Activated T-helper 2 cell treated with anti-CD3 and anti-CD28 coated beads, Interferon-gamma antibody, Interleukin-2, Interleukin-4, amounts not matched to agents 10 μg/mL and 5 μg/mL and 100 μg/mL, durations not matched to agents 14 hours and 24 hours and 36 hours (primary cell): ENCODE measurements around the gene SLC38A11. TPM values are rescaled to one million over a fixed set of nuclear protein-coding genes. Genes with fewer than 3 reads are reported as not detected.
"Not testable (repeated sequence)": the region's sequence is repeated elsewhere in the genome, so short reads cannot be mapped to it uniquely, and the experiment has no call there.

ENCODE experiments used
- DNase-seq: peaks from one replicate; pipeline ENCODE4 v3.0.0; 2021; ENCODE audit warnings: low spot score
- H3K27ac Mint-ChIP-seq: one replicate; pipeline ENCODE4 v1.8.0; 2021; ENCODE audit warnings: mixed read lengths
- H3K27me3 Mint-ChIP-seq: one replicate; pipeline ENCODE4 v1.8.0; 2021; ENCODE audit warnings: low read depth, mixed read lengths
- H3K36me3 Mint-ChIP-seq: one replicate; pipeline ENCODE4 v1.8.0; 2021; ENCODE audit warnings: low read depth, mixed read lengths
- H3K4me1 Mint-ChIP-seq: one replicate; pipeline ENCODE4 v1.8.0; 2021; ENCODE audit warnings: low read depth, mixed read lengths
- H3K4me3 Mint-ChIP-seq: one replicate; pipeline ENCODE4 v1.8.0; 2021; ENCODE audit warnings: low read depth, mild to moderate bottlenecking, moderate library complexity, mixed read lengths
- H3K9me3 Mint-ChIP-seq: one replicate; pipeline ENCODE4 v1.8.0; 2021; ENCODE audit warnings: mixed read lengths
- intact Hi-C: fragments of 100-400 bp; cut with micrococcal nuclease; formaldehyde crosslinking; loops from one replicate; pipeline ENCODE4 v1.15.1; 2023
- total RNA-seq: library from RNA; stranded (reverse); gene quantifications from 2 replicates; pipeline ENCODE4 v1.2.3, GENCODE V29; 2022

Gene SLC38A11
- total RNA-seq, 1 donor from 2014 or later = not detected

DNA sequence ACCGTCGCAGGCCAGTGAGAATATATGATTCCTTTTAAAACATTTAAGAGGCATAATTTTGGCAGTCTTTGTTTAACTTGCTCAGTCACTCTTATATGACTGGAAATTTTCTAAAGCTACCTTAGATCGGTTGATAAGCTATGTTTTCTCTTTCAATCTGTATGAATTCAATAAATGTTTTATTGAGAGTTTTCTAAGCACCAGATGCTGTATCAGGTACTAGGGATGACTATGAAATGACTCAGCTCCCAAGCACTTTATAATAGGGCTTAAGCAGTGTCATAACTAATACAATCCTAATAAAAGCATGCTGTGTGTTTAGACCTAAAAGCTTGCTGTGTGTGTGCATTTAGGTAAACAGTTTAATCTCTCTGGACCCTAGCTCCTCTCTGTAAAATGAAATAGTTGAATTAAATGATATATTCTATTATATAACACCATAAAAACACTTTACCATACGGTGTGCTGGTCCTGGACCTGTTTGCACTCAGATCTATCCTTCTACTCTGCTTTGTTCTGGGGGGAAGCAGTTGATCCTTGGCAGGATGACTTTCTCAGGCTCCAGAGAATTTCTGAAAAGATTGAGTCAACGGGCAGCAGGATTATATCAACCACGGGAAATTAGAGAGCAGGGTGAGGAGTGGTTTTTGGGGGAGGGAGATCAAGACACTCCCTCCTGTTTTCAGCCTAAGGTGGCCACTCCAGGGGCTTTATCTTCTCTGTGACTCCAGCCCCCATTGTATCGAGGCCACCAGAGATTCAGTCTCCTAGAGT, 26.1 kb upstream of the SLC38A11 start:
- Mint-ChIP-seq H3K27ac (no peak overlapping the region), H3K36me3 (no peaks in the 10 kb centered on the region), H3K4me1 (peaks cover 7% of the 10 kb centered on the region), H3K4me3 (no peak overlapping the region), H3K9me3 (no peaks in the 10 kb centered on the region), H3K27me3 (peaks cover 12% of the 10 kb centered on the region)
- no peak for DNase-seq
- intact Hi-C loops = no loop called here

DNA sequence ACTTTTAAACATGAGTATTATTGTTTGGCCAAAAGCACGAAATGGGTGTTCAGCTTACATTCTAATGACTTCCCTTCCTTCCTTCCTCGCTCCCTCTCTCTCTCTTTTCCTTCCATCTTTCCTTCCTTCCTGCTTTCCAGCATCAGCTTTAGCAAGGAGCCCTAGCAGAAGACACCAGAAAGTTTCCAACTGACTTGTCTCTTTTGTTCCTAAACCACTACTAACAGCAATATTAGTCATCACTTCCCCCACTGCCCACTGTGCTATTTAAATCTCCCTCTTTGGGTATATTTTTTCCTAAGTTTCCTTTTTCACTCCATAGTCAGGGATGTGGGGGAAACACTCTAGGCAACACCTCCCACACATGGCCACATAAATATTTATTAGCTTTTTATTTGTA, 25.4 kb upstream of the SLC38A11 start:
- intact Hi-C loops, H3K27ac Mint-ChIP-seq, H3K4me3 Mint-ChIP-seq, H3K4me1 Mint-ChIP-seq, DNase-seq, H3K9me3 Mint-ChIP-seq, H3K36me3 Mint-ChIP-seq: not testable (repeated sequence)
- H3K27me3 Mint-ChIP-seq = peaks cover 12% of the 10 kb centered on the region

DNA sequence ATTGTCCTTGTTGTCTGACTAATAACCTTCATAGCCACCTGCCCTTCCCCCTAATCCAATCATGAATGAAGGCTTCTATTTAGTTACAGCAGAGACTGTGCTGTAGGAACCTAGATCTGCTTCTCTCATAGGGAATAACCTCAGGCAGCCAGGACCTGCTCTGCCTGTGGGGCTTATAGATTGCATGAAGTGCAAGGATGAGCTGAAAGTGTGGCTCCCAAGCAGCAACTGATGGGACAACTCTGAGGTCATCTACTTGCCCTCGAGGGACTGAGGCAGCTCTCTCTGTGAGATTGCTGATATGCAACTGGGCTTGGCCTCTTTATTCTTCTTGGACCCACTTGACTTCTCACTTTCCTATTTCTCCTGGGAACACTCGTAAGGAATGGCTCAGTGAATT, 23.8 kb upstream of the SLC38A11 start:
- peaks cover 12% of the 10 kb centered on the region for H3K27me3 Mint-ChIP-seq
- intact Hi-C loops = no loop called here
- no peaks in the 10 kb centered on the region for H3K9me3 Mint-ChIP-seq
- H3K4me3 Mint-ChIP-seq = no peak overlapping the region
- H3K27ac Mint-ChIP-seq = no peak overlapping the region
- H3K36me3 Mint-ChIP-seq = no peaks in the 10 kb centered on the region
- DNase-seq = no peak
- peaks cover 7% of the 10 kb centered on the region for H3K4me1 Mint-ChIP-seq

DNA sequence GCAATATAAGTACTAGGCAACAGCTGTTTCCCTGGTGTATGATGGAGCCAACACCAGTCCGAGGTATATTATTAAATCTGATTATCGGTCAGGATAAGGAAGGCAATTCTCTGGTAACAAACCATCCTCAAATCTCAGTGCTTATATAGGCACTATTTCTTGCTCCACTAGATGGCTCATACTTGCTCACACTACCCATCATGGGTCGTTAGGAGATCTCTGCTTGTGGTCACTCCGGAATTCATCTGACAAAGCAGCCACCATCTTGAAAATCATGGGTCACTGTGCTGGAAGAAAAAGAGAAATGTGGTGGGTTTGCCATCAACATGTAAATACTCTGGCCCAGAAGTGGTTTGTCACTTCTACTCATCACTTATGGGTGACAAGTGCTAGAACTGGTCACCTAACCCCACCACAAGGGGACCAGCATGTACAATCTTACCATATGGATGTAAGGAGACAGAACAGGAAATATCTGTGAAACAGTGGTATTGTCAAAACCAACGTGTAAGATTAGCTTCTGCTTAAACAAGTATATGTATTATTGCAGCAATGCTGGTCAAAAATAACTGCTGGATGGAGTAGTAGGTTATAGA, 21.6 kb upstream of the SLC38A11 start:
- H3K27ac Mint-ChIP-seq, H3K27me3 Mint-ChIP-seq, H3K36me3 Mint-ChIP-seq, intact Hi-C loops, H3K4me3 Mint-ChIP-seq, H3K4me1 Mint-ChIP-seq, DNase-seq, H3K9me3 Mint-ChIP-seq: not testable (repeated sequence)

DNA sequence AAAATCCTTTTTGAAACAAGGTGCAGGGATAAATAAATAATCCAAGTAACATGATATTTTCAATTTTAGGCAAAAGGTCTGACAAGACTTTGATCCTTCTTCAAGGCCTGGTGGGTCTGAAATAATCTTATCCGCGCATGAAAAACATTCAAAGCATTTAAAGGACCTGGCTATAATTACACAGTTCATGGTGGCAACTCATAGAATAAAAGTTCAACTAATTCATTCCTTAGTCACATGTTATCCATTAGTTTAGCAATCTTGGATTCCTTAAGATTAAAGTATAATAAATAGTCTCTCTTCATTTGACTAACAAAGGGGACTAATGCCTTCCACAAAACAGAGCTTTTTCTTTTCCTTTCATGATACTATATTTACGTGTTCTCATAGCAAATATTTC, 21.0 kb upstream of the SLC38A11 start:
- intact Hi-C loops = no loop called here
- Mint-ChIP-seq H3K4me1 (peaks cover 7% of the 10 kb centered on the region), H3K9me3 (no peaks in the 10 kb centered on the region), H3K4me3 (no peak overlapping the region), H3K27me3 (peaks cover 10% of the 10 kb centered on the region), H3K27ac (no peak overlapping the region), H3K36me3 (no peaks in the 10 kb centered on the region)
- DNase-seq = no peak

DNA sequence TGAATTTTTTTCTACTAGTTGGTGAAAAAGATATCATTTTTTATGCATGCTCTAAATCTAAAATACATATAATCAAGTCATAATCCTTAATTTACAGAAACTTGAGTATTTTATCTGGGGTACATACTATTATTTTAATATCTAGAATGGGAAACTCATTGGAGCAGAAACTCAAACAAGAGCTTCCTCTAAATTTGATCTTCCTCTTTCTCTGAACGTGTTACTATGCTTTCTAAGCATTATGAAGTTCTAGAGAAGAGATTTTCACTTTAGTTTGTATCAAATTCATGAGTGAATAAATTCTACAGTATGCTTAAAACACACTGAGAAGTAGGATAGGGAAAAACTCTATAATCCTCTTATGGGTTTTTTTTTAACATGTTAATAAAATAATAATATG, 20.6 kb upstream of the SLC38A11 start:
- peaks cover 4% of the 10 kb centered on the region for H3K4me1 Mint-ChIP-seq
- intact Hi-C loops = no loop called here
- no peaks in the 10 kb centered on the region for H3K36me3 Mint-ChIP-seq
- no peak for DNase-seq
- H3K27me3 Mint-ChIP-seq = peaks cover 10% of the 10 kb centered on the region
- H3K9me3 Mint-ChIP-seq = no peaks in the 10 kb centered on the region
- H3K4me3 Mint-ChIP-seq = no peak overlapping the region
- H3K27ac Mint-ChIP-seq = no peak overlapping the region

DNA sequence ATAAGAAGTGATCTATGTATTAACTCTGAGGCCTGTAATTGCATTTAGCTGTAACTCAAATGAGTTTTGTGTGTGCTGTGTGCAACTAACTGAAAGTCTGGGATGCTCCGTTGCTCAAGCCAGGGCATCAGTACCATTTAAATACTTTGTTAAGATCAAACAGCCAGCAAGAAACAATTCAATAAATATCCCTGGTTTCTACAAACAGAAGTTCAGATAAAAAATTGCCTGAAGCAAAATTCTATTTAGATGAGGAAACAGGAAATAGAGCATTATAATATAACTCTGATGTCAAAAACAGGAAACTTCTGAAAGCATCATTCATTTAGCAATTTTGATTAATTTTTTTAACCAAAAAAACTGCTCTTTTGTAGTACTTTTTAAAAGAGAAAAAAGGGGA, 18.9 kb upstream of the SLC38A11 start:
- Mint-ChIP-seq H3K4me3 (no peak overlapping the region), H3K4me1 (no peaks in the 10 kb centered on the region), H3K27ac (no peak overlapping the region), H3K9me3 (no peaks in the 10 kb centered on the region), H3K36me3 (no peaks in the 10 kb centered on the region), H3K27me3 (peaks cover 5% of the 10 kb centered on the region)
- intact Hi-C loops = no loop called here
- DNase-seq = no peak

DNA sequence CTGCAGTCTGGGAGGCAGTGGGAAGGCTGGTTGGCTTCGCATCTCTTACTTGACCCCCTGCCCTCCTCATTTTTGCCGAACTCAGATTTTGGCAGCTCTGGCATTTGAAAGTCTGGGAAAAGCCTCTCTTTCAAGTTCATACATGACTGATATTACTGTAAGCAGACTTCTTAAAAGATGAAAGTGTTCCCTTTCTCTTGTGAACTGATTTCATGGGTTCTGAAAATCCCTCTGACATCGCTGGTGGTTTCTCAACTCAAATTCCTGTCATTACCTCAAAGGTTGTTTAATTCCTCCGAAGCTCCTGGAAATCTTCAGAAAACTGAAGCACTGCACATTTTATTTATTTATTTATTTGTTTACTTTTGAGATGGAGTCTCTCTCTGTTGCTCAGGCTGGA, 16.9 kb upstream of the SLC38A11 start:
- no peaks in the 10 kb centered on the region for H3K4me1 Mint-ChIP-seq
- H3K36me3 Mint-ChIP-seq = no peaks in the 10 kb centered on the region
- H3K9me3 Mint-ChIP-seq = no peaks in the 10 kb centered on the region
- intact Hi-C loops = no loop called here
- peaks cover 3% of the 10 kb centered on the region for H3K27me3 Mint-ChIP-seq
- H3K27ac Mint-ChIP-seq = no peak overlapping the region
- DNase-seq = no peak
- H3K4me3 Mint-ChIP-seq = no peak overlapping the region

DNA sequence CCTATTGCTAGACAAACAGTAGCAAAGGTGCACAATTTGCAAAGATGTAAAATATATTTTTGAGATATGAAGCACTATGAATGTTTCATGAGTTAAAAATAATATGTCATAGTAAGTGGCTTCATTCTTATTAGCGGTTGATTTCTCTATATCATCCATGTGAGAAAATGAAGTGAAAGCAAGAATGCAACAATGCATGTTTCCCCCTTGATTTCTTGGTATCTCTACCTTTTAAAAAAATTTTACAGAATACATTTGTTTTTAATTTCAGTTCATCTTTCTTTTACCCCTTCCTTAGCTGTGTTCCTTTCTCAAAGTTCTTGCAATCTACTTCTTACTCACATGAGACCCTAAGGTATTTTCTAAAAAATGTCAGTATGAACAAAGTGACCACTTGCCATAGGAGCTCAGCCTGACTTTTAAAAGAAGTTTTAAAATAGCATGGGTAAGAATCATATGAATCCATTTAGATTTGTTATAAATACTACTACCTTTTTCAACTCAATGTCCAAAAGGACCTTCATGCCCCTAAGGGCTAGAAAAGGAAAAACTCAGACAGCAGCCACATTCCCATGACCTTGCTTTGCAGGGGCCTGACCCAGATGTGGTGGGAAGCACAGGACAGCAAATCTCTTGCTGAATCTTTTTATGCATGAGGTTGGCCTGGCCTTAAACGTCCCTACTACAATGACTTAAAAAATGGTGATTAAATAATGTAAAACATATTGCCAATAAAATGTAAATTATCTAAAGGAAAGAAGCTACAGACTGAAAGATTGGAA, 14.8 kb upstream of the SLC38A11 start:
- no peaks in the 10 kb centered on the region for H3K9me3 Mint-ChIP-seq
- H3K27me3 Mint-ChIP-seq = peaks cover 3% of the 10 kb centered on the region
- intact Hi-C loops = no loop called here
- no peak overlapping the region for H3K4me3 Mint-ChIP-seq
- H3K4me1 Mint-ChIP-seq = no peaks in the 10 kb centered on the region
- H3K27ac Mint-ChIP-seq = no peak overlapping the region
- H3K36me3 Mint-ChIP-seq = no peaks in the 10 kb centered on the region
- no peak for DNase-seq

DNA sequence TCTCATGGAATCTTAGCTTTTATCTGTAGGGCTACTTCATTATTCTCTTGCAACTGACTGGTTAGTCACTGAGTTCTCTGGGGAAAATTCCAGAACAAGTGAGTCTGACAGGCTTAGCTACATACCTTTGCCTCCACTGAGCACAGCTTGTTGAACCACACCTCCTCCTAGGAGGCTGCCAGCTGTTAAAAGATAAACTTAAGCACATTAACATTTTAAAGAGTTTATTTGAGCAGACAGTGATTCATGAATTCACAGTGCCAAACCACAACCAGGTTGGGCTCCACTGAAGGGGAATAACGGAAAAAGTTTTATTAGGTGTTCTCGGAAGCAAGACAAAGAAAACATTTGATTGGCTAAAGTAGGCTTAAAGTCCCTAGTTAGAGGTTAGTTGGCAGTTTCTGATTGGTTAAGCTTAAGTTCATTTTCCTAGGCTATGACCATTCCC, 12.5 kb upstream of the SLC38A11 start:
- no peaks in the 10 kb centered on the region for H3K4me1 Mint-ChIP-seq

DNA sequence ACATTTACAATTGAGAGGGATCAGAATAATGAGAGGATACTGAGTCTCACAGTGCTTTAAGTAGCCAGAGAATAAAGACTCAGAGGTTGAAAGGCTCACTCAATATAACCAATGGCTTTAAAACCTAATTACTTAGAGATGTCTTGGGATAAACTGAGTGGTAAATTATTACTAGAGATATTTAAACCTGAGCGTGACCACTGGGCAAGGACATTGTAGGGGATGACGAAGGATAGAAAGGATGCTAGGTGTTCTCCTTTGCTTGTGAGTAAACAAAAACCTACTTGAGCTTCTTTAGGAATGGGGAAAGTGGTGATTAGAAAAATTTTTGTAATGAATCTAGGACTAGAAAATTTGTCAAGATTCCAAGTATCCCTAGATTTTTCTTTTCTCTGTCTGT, 12.0 kb upstream of the SLC38A11 start:
- Mint-ChIP-seq H3K4me1 (no peaks in the 10 kb centered on the region), H3K36me3 (no peaks in the 10 kb centered on the region), H3K27ac (no peak overlapping the region), H3K27me3 (peaks cover 3% of the 10 kb centered on the region), H3K4me3 (no peak overlapping the region), H3K9me3 (no peaks in the 10 kb centered on the region)
- intact Hi-C loops = no loop called here
- no peak for DNase-seq

More for the DNA sequence above, 12.5 kb upstream of the SLC38A11 start:
- H3K27ac Mint-ChIP-seq = no peak overlapping the region
- H3K4me3 Mint-ChIP-seq = no peak overlapping the region
- intact Hi-C loops = no loop called here
- no peak for DNase-seq
- H3K27me3 Mint-ChIP-seq = peaks cover 3% of the 10 kb centered on the region
- no peaks in the 10 kb centered on the region for H3K36me3 Mint-ChIP-seq
- no peaks in the 10 kb centered on the region for H3K9me3 Mint-ChIP-seq

DNA sequence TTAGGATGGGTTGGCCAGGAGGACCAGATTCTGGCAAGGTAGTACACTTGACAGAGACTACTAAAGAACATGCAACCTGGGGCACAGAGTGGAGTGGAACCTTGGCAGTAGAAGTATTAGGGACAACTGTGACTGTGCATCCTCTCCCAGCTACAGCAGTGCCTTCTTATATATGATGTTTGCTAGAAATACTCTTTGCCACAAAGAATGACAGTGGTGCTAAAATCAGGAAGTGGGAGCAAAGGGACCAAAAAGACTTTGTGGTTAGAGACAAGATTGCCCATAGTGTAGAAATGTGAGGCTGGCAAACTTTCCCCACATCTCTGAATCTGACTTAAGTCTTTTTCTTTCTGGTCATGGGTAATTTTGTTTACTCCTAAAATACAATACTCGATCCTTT, 9.4 kb upstream of the SLC38A11 start:
- Mint-ChIP-seq H3K9me3 (no peaks in the 10 kb centered on the region), H3K36me3 (no peaks in the 10 kb centered on the region), H3K27me3 (no peaks in the 10 kb centered on the region), H3K4me1 (no peaks in the 10 kb centered on the region), H3K27ac (no peak overlapping the region), H3K4me3 (no peak overlapping the region)
- intact Hi-C loops = no loop called here
- DNase-seq = no peak

DNA sequence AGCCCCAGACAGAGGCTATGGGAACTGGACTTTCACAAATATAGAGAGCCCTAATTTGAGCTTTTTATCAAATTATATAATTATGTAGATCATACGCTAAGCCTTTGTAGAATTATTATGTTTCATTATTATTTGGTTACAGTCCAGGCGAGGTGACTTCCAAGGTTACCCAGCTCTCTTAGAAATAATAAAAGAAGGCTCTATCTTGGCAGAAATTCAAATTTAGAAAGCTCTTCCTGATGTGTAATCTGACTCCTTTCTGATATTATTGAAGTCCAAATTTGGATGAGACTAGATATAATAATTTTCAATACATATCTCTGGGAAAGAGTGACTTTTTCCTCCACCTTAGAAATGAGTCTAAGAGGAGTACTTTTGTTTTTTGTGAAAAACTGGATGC, 4.8 kb upstream of the SLC38A11 start:
- Mint-ChIP-seq H3K27me3 (peaks cover 7% of the 10 kb centered on the region), H3K4me1 (no peaks in the 10 kb centered on the region), H3K4me3 (no peak overlapping the region), H3K9me3 (no peaks in the 10 kb centered on the region), H3K27ac (no peak overlapping the region), H3K36me3 (no peaks in the 10 kb centered on the region)
- DNase-seq = no peak
- intact Hi-C loops = no loop called here
